Lower leg skin (tissue), 4 donors: ENCODE results near the gene SP1. TPM values are rescaled to one million over a fixed set of nuclear protein-coding genes. Genes with fewer than 3 reads are reported as not detected.
"Not testable (repeated sequence)": the region's sequence is repeated elsewhere in the genome, so short reads cannot be mapped to it uniquely, and the experiment has no call there.

Experiments
- DNase-seq, 2 donors: peaks; one replicate each; pipeline ENCODE4 v3.0.0-alpha.2; 2019; ENCODE audit warnings: low spot score in 2 of 2
- H3K4me3 ChIP-seq: fragments of 200-600 bp; sonication (generic); 2 replicates; pipeline ENCODE4 v1.5.1; 2017; ENCODE audit warnings: mild to moderate bottlenecking, low read depth; ENCODE audit not compliant: poor library complexity, severe bottlenecking
- CTCF ChIP-seq, 3 donors: fragments of 450-650 bp; IDR thresholded peaks; one replicate each; pipeline ENCODE4 v1.5.1; 2016; ENCODE audit warnings: antibody characterized with exemption in 3 of 3, mild to moderate bottlenecking in 3 of 3, moderate library complexity in 2 of 3
- POLR2A ChIP-seq, 2 donors: fragments of 450-650 bp; IDR thresholded peaks; one replicate each; pipeline ENCODE4 v1.6.1; 2016 to 2017; ENCODE audit warnings: antibody characterized with exemption in 2 of 2, mild to moderate bottlenecking in 1 of 2, moderate library complexity in 1 of 2
- WGBS, 2 donors: methylation state at CpG; one replicate each; pipeline ENCODE4 v1.1.5; 2018; 5-methylcytosine and 5-hydroxymethylcytosine counted together
- intact Hi-C: fragments of 100-400 bp; cut with DNase I; formaldehyde crosslinking; loops from one replicate; pipeline ENCODE4 v1.15.0; 2023; ENCODE audit warnings: low total_unique reads
- total RNA-seq, 4 donors: library from RNA; depleted of rRNA; stranded (reverse); fragments of >200 nt; gene quantifications; one replicate each; pipeline ENCODE4 v1.1.0, GENCODE V29; 2016

Gene SP1
- total RNA-seq, 4 donors from 2014 or later: 89.6 to 111 (median 100) TPM

- intact Hi-C loops: no loop called here
- no peak overlapping the region for H3K4me3 ChIP-seq
- TF ChIP-seq CTCF (IDR thresholded peaks at IDR 0.05) (no peak), POLR2A (IDR thresholded peaks at IDR 0.05) (no peak)
- WGBS, 2 donors: 91 to 94% methylated on average over 4 of the region's 4 CpGs
- DNase-seq: no peak
Observed at GRCh38 chr12:53347905-53348304, 32.1 kb upstream of the SP1 start.

DNA sequence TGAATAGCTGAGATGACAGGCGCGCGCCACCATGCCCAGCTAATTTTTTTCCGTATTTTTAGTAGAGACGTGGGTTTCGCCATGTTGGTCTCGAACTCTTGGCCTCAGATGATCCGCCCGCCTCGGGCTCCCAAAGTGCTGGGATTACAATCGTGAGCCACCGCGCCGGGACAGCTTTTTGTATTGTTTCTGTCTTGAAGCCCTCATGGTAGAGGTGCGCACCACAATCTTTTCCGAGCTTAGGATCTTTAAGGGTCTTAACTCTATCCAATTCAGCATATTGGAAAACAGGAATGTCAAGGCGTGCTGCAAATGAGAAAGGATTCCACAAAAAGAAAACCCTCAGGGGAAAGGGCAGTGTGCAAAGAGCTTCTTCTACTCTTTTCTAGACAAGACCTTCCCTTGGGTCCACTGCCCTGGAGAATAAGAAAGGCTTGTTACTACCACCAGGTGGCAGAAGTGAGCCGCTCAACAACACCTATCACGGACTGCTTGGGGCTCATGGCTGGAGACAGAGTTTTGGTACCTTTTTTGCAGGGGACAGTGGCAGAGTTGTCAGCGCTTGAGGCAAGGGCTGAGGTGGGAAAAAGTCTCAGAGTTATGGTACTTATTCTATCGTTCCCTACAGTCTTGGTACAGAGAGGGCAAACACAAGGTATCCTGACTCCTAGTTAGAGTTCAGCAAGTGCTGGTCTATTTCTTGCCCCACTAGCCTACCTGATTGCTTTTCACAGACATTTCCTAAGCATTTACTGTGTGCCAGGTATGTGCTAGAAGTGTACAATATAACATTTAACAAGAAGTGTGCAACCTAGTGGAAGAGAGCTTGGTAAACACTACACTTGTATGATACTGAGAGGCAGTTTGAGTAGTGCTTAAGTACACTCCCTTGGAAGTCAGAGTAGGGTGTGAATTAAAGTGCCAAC is 27.4 kb upstream of the SP1 start:
- peak; percentile 88 to 95 for DNase-seq
- H3K4me3 ChIP-seq: no peak overlapping the region
- intact Hi-C loops: loop anchor here (5.0 kb wide), 1 partner anchor 70 kb away; the partner anchor contains the start of gene AMHR2
- WGBS, 2 donors: 61 to 65% methylated on average over 21 of the region's 21 CpGs
- TF ChIP-seq POLR2A (IDR thresholded peaks at IDR 0.05) (no peak), CTCF (IDR thresholded peaks at IDR 0.05) (peak in 1 of 3 donors; percentile 75)

GRCh38 chr12:53353257-53353655 is 26.7 kb upstream of the SP1 start:
- no peak for DNase-seq
- no peak overlapping the region for H3K4me3 ChIP-seq
- intact Hi-C loops: loop anchor here (5.0 kb wide), 1 partner anchor 69 kb away; the partner anchor contains the start of gene AMHR2
- WGBS, 2 donors: 85 to 86% methylated on average over 5 of the region's 5 CpGs
- TF ChIP-seq CTCF (IDR thresholded peaks at IDR 0.05): no peak
- no peak for TF ChIP-seq POLR2A (IDR thresholded peaks at IDR 0.05)

DNA sequence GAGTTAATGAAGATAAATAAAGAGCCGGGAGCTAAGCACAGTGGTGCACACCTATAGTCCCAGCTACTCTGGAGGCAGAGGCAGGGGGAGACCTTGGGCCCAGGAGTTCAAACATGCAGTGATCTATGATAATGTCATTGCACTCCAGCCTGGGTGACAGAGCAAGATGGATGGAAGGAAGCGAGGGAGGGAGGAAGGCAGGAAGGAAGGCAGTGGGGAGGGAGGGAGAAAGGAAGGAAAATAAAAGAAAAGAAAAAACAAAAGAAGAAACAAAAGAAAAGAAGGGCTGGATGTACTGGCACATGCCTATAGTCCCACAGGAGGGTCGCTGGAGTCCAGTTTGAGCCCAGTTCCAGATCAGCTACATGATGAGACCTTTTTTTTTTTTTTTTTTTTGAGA is 24.9 kb upstream of the SP1 start:
- TF ChIP-seq CTCF (IDR thresholded peaks at IDR 0.05): no peak
- TF ChIP-seq POLR2A (IDR thresholded peaks at IDR 0.05): no peak
- DNase-seq: no peak
- WGBS, 2 donors: 71 to 83% methylated on average over 3 of the region's 3 CpGs
- no peak overlapping the region for H3K4me3 ChIP-seq
- intact Hi-C loops: no loop called here

GRCh38 chr12:53358836-53359419 is 21.0 kb upstream of the SP1 start:
- intact Hi-C loops: no loop called here
- WGBS, 2 donors: 88 to 89% methylated on average over 5 of the region's 5 CpGs
- DNase-seq: no peak
- no peak overlapping the region for H3K4me3 ChIP-seq
- no peak for TF ChIP-seq CTCF (IDR thresholded peaks at IDR 0.05)
- no peak for TF ChIP-seq POLR2A (IDR thresholded peaks at IDR 0.05)

DNA sequence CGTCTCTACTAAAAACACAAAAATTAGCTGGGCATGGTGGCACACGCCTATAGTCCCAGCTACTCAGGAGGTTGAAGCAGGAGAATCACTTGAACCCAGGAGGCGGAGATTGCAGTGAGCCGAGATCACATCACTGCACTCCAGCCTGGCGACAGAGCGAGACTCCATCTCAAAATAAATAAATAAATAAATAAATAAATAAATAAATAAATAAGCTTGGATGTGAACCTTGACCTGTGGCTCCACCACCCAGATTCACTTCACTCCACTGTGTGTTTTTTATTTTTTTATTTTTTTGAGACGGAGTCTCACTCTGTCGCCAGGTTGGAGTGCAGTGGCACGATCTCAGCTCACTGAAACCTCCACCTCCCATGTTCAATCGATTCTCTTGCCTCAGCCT is 18.3 kb upstream of the SP1 start:
- 89 to 90% methylated on average over 10 of the region's 10 CpGs for WGBS, 2 donors
- DNase-seq, H3K4me3 ChIP-seq, intact Hi-C loops: not testable (repeated sequence)
